Heart right ventricle (tissue), 16 donors: Measurements from ENCODE around the gene STC2. TPM values are rescaled to one million over a fixed set of nuclear protein-coding genes. Genes with fewer than 3 reads are reported as not detected.

ENCODE experiments used
- ATAC-seq, 8 donors: fragments of 200-7000 bp; cut with Tn5 transposase; one replicate each; pipeline ENCODE4 v1.9.1; 2020; ENCODE audit warnings: mild to moderate bottlenecking in 8 of 8, moderate library complexity in 8 of 8, moderate number of reproducible peaks in 1 of 8
- DNase-seq, 2 donors: peaks; one replicate each; pipeline ENCODE4 v3.0.0-alpha.2; 2020
- H3K27ac ChIP-seq, 10 donors: fragments of 200-600 bp; sonication (generic) in 2 of 10; one replicate each; pipeline versions ENCODE4 v1.5.0 to v1.8.0; 2020 to 2022; ENCODE audit warnings: mild to moderate bottlenecking in 3 of 10
- H3K27me3 ChIP-seq, 7 donors: fragments of 200-600 bp; one replicate each; pipeline ENCODE4 v1.8.0; 2021 to 2022; ENCODE audit warnings: mild to moderate bottlenecking in 2 of 7
- H3K36me3 ChIP-seq, 9 donors: fragments of 200-600 bp; sonication (generic) in 1 of 9; one replicate each; pipeline versions ENCODE4 v1.5.0 to v1.8.0; 2020 to 2022; ENCODE audit warnings: mild to moderate bottlenecking in 2 of 9
- H3K4me1 ChIP-seq, 9 donors: fragments of 200-600 bp; sonication (generic) in 1 of 9; one replicate each; pipeline versions ENCODE4 v1.5.0 to v1.8.0; 2020 to 2022; ENCODE audit warnings: mild to moderate bottlenecking in 4 of 9
- H3K4me3 ChIP-seq, 10 donors: fragments of 200-600 bp; sonication (generic) in 2 of 10; one replicate each; pipeline versions ENCODE4 v1.5.0 to v1.8.0; 2020 to 2022; ENCODE audit warnings: mild to moderate bottlenecking in 7 of 10, moderate library complexity in 2 of 10
- H3K9me3 ChIP-seq, 11 donors: fragments of 200-600 bp in 10 of 11; sonication (generic) in 2 of 11; one replicate each; pipeline versions ENCODE4 v1.5.0 to v1.8.0; 2013 to 2022; ENCODE audit warnings: mild to moderate bottlenecking in 2 of 11, control low read depth in 1 of 11, moderate library complexity in 1 of 11
- WGBS, 2 donors: extraction: QIAGEN DNeasy Blood & Tissue Kit; methylation state at CpG; one replicate each; pipeline ENCODE4 v1.1.7; 2013; ENCODE audit warnings: inconsistent platforms in 1 of 2; 5-methylcytosine and 5-hydroxymethylcytosine counted together
- intact Hi-C, 10 donors: fragments of 100-400 bp; cut with DNase I; formaldehyde crosslinking; loops; one replicate each; pipeline versions ENCODE4 v1.11.1 to v1.14.2; 2022
- polyA plus RNA-seq, 2 donors: library from polyadenylated mRNA; stranded (reverse); fragments of 200-250 nt; gene quantifications; one replicate each; pipeline ENCODE4 v1.2.3, GENCODE V29; 2013
- total RNA-seq, 10 donors: library from RNA; stranded (reverse); fragmentation: NEBNext Ultra II Directional in 3 of 10; extraction: Animal tissue kit (Norgen Biotek cat#: 25700) in 3 of 10; gene quantifications; one replicate each; pipeline versions ENCODE4 v1.2.1 to v1.2.4, GENCODE V29; 2021 to 2023
- TF ChIP-seq, protein P1 (sequence below), 9 donors: fragments of 200-600 bp; sonication (generic) in 2 of 9; IDR thresholded peaks; one replicate each; pipeline versions ENCODE4 v1.5.0 to v1.8.0; 2021 to 2022; ENCODE audit warnings: antibody characterized with exemption in 9 of 9, mild to moderate bottlenecking in 5 of 9, moderate library complexity in 1 of 9
- donor health status: Arrhythmogenic right ventricular cardiomyopathy.
- donor health status: ischemic (EF 13 %, LVEDD 7.1; RV severe dilation, severe dysfunction).
- donor health status: healthy with polysubstance abuse.
- donor health status: DM: no; HTN: yes; CAD: no.
- donor health status: DM: no; HTN: no; CAD: no.
- donor health status: ischemic (EF 25% LVEDD 6.9; RV normal size, moderate dysfunction).
- donor health status: ischemic (EF 25% LVEDD 5.7; RV mildly dilated, moderate dysfunction).
- donor health status: healthy.
- donor health status: DM: yes; HTN: yes; CAD: no.
- donor health status: Ischemic cardiomyopathy.
- donor health status: ischemic (EF 35%, LVEDD 5.7; RV mildly dilated, moderate dysfunction).
- donor health status: nonischemic (EF 11% LVEDD 7.7; RV severe dilation, severe dysfunction).
- donor health status: DM: yes; HTN: yes; CAD: no.
- donor health status: PGD.
- donor health status: ischemic (EF 29% LVEDD 5.4; RV normal size, mild dysfunction).
- donor health status: nonischemic (EF 23%, LVEDD 6.1; RV moderate dilation, normal function).

STC2 gene
- total and polyA plus RNA-seq, 12 donors: 3.7 to 26.9 (median 6.2) TPM

DNA sequence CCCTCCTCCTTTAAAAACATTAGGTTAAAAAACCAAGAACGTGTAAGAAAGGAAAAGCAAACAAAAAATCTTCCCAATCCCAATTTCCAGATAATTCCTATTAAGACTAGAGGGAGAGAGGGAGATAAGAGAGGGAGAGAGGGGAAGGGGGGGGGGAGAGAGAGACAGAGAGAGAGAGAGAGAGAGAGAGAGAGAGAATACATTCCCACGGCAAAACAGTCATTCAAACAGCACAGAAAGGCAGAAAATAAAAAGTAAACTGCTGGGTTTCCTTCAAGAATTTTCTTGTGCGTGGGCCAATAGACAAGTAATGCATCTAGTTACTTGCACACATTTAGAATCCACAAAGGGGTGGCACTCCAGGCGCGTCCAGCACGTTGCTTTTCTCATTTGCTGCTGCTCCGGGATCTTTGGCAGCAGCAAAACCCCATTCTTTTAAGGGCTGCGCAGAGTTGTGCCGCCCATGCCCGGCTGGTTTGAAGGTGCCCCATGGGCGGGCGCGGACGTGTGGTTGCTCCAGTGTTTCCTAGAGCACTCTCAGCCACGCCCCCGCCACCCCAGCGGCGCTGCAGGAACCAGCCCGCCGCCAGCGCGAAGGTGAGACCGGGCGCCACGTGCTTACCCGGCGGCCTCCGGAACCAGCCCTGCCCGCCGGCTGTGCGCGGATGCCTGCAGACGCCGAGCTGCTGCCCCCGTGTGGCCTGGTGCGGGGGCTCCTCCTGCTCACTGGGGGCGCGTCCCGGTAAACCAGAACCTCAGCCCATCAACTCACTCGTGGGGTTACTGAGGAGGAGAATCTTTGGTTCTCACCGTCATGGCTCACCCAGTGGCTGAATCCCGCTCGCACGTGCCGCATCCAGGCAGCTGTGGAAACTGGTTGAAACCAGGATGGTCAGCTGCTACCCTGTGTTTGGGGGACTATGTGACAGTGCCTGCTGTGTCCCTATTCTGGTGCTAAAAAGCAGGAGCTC lies 44.6 kb downstream of the STC2 start:
- H3K4me3 ChIP-seq: peak overlapping the region in 8 of 10 donors; percentile 9 to 45 (median 34)
- peaks cover 0 to 73% (median 30%) of the 10 kb centered on the region in 7 donors for H3K27me3 ChIP-seq
- DNase-seq (peak; percentile 73 to 84), ATAC-seq (peak; percentile 85 to 91 (median 88))
- no peaks in the 10 kb centered on the region for H3K9me3 ChIP-seq
- intact Hi-C loops: loop anchor here (2.0 to 10.0 kb wide), 19 partner anchors 51 to 579 kb away; partner anchors contain the start of gene ATP6V0E1 (in 5 of the 10)
- peak overlapping the region in 7 of 10 donors; percentile 21 to 77 (median 42) for H3K27ac ChIP-seq
- H3K36me3 ChIP-seq: no peaks in the 10 kb centered on the region
- 3 to 4% methylated on average over 45 of the region's 45 CpGs for WGBS, 2 donors
- peaks cover 0 to 34% (median 7%) of the 10 kb centered on the region in 9 donors for H3K4me1 ChIP-seq
- TF ChIP-seq, protein P1, sequence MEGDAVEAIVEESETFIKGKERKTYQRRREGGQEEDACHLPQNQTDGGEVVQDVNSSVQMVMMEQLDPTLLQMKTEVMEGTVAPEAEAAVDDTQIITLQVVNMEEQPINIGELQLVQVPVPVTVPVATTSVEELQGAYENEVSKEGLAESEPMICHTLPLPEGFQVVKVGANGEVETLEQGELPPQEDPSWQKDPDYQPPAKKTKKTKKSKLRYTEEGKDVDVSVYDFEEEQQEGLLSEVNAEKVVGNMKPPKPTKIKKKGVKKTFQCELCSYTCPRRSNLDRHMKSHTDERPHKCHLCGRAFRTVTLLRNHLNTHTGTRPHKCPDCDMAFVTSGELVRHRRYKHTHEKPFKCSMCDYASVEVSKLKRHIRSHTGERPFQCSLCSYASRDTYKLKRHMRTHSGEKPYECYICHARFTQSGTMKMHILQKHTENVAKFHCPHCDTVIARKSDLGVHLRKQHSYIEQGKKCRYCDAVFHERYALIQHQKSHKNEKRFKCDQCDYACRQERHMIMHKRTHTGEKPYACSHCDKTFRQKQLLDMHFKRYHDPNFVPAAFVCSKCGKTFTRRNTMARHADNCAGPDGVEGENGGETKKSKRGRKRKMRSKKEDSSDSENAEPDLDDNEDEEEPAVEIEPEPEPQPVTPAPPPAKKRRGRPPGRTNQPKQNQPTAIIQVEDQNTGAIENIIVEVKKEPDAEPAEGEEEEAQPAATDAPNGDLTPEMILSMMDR (IDR thresholded peaks at IDR 0.05): peak; percentile 64 to 85 (median 76)

DNA sequence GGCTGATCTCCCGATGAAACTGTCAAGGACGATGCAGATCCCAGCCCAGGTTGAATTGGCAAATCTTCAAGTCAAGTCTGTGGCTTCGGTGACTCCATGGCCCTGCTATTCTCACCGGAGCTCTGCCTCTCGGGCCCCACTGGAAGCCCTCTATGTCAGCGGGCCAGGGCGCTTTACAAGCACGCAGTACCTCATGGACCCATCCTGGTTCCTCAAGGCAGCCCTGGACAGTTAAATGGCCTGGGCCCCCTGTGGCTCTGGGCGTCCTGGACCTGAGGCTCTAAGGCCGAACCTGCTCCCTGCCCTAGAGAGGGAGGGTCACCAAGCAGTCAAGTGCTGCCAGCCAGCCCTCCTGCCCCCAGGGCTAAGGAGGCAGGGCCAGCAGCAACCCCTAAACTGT lies 45.3 kb downstream of the STC2 start:
- intact Hi-C loops: loop anchor here (2.0 to 10.0 kb wide), 19 partner anchors 51 to 578 kb away; partner anchors contain the start of gene ATP6V0E1 (in 5 of the 10)
- ATAC-seq (peak in 4 of 8 donors; percentile 6 to 16 (median 9)), DNase-seq (no peak)
- Histone ChIP-seq H3K36me3 (no peaks in the 10 kb centered on the region), H3K4me1 (peaks cover 0 to 39% (median 7%) of the 10 kb centered on the region in 9 donors), H3K4me3 (no peak overlapping the region), H3K9me3 (no peaks in the 10 kb centered on the region), H3K27me3 (peaks cover 0 to 66% (median 27%) of the 10 kb centered on the region in 7 donors), H3K27ac (peak overlapping the region in 7 of 10 donors; percentile 21 to 77 (median 42))
- TF ChIP-seq, protein P1 (IDR thresholded peaks at IDR 0.05): no peak
- 54 to 70% methylated on average over 10 of the region's 10 CpGs for WGBS, 2 donors

DNA sequence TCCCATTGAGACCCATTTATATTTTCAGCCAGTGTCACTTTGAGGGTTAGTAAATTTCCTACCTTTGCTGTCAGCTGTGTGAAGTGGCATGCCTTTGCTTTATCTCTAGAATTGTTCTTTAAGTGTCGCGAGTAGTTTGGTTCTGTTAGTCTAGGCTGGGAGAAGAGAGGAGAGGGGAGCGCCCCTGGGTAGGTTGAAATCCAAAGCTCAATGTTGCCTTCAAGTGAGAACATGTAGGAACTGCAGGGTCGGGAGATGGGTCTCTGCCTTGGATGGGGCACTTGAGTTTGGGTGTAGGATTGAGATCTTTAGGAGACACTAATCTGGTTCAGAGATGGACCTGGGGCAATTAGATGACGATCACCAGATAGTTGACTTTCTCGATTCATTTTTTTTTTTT lies 46.3 kb downstream of the STC2 start:
- intact Hi-C loops: loop anchor here (2.0 to 10.0 kb wide), 19 partner anchors 50 to 577 kb away; partner anchors contain the start of gene ATP6V0E1 (in 5 of the 10)
- TF ChIP-seq, protein P1 (IDR thresholded peaks at IDR 0.05): peak in 8 of 9 donors; percentile 29 to 64 (median 53)
- Histone ChIP-seq H3K4me1 (peaks cover 0 to 49% (median 7%) of the 10 kb centered on the region in 9 donors), H3K9me3 (no peaks in the 10 kb centered on the region), H3K4me3 (no peak overlapping the region), H3K27me3 (peaks cover 0 to 56% (median 27%) of the 10 kb centered on the region in 7 donors), H3K27ac (no peak overlapping the region), H3K36me3 (no peaks in the 10 kb centered on the region)
- ATAC-seq: peak in 6 of 8 donors; percentile 39 to 50 (median 44)
- WGBS, 2 donors: 10 to 11% methylated on average over 6 of the region's 6 CpGs
- peak in 1 of 2 donors; percentile 36 for DNase-seq

DNA sequence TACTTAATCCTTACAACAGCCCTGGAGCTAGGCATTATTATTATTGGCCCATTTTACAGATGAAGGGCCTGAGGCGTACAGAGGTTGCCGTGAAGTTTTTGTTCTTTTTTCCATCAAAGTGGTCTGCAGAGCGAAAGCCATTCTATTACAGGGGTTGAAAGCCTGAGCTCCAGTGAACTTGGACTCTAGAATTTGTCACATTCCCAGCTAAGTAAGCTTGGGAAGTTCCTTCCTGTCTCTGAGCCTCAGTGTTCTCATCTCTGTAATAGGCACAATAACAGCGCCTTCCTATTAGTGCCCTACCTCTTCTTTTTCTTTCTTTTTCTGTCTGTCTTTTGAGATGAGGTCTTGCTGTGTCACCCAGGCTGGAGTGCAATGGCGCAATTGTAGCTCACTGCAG lies 49.0 kb downstream of the STC2 start:
- 94 to 95% methylated on average over 5 of the region's 5 CpGs for WGBS, 2 donors
- intact Hi-C loops: loop anchor here in 6 of 10 donors (2.0 to 5.0 kb wide), 2 partner anchors 37 to 44 kb away; partner anchors contain the start of gene NKX2-5 (in 1 of the 6)

More for the DNA sequence above, 49.0 kb downstream of the STC2 start:
- DNase-seq (no peak), ATAC-seq (no peak)
- Histone ChIP-seq H3K36me3 (no peaks in the 10 kb centered on the region), H3K4me3 (no peak overlapping the region), H3K27me3 (peaks cover 0 to 46% (median 20%) of the 10 kb centered on the region in 7 donors), H3K27ac (peak overlapping the region in 8 of 10 donors; percentile 57 to 88 (median 80)), H3K9me3 (peaks cover 0 to 13% (median 0%) of the 10 kb centered on the region in 11 donors), H3K4me1 (peaks cover 0 to 50% (median 7%) of the 10 kb centered on the region in 9 donors)
- TF ChIP-seq, protein P1 (IDR thresholded peaks at IDR 0.05): no peak
